ENCODE measurements around the gene MYL5. TPM values are rescaled to one million over a fixed set of nuclear protein-coding genes. Genes with fewer than 3 reads are reported as not detected.

Gene MYL5
- total RNA-seq, 4 donors from 2014 or later, result 5.2 to 32.8 (median 12.9) TPM

DNA sequence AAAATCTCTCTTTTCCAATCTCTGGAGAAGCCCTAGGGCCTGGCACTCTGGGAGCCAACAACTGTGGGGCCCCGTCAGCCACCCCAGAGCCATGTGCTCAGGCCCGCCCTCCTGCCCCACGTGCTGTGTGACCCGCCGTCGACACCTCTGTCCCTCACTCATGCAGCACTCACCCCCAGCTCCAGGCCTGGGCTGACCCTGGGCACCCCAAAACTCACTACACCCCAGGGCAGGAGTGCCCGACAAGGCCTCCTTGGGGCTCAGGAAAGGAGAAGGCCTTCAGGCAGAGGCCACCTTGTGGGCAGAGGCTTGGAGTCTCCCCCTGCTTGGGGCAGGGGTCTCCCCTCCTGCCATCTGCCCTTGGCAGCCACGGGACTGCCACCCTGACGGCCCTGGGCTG, 5.7 kb downstream of the MYL5 start:
- peaks cover 0 to 45% (median 16%) of the 10 kb centered on the region in 4 donors for H3K4me1 ChIP-seq
- H3K27ac ChIP-seq, result peak overlapping the region in 1 of 4 donors; percentile 60
- DNase-seq (ENCODE audit: low spot score in 2 of 2), result no peak

DNA sequence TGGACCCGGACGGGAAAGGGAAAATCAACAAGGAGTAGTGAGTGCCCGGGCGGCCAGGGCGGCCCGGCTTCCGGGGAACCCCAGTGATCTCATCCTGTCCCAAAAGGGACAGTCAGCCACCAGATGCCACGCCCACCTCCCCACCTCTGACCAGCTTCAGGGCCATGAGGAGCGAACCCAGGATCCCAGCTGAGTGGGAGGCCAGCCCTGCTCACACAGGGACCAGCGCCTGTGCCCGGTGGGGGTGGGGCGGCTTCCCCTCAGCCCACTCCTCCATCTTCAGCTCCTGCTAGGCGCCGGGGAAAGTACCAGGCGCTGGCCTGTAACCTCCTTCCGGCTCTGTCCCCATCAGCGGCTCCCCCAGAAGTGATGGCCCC, 6.2 kb downstream of the MYL5 start:
- peak overlapping the region in 1 of 4 donors; percentile 60 for H3K27ac ChIP-seq
- H3K9me3 ChIP-seq, result no peaks in the 10 kb centered on the region
- H3K4me3 ChIP-seq, result peak overlapping the region; percentile 29 to 60 (median 50)
- H3K4me1 ChIP-seq, result peaks cover 0 to 41% (median 11%) of the 10 kb centered on the region in 4 donors
- H3K27me3 ChIP-seq, result no peaks in the 10 kb centered on the region
- no peak for DNase-seq (ENCODE audit: low spot score in 2 of 2)
- WGBS, 2 donors, result 28 to 42% methylated on average over 7 to 17 of the region's 17 CpGs
- no peaks in the 10 kb centered on the region for H3K36me3 ChIP-seq
- no peak for TF ChIP-seq EP300 (IDR thresholded peaks at IDR 0.05)
- no peak for TF ChIP-seq POLR2A (IDR thresholded peaks at IDR 0.05)
- TF ChIP-seq, protein P1, sequence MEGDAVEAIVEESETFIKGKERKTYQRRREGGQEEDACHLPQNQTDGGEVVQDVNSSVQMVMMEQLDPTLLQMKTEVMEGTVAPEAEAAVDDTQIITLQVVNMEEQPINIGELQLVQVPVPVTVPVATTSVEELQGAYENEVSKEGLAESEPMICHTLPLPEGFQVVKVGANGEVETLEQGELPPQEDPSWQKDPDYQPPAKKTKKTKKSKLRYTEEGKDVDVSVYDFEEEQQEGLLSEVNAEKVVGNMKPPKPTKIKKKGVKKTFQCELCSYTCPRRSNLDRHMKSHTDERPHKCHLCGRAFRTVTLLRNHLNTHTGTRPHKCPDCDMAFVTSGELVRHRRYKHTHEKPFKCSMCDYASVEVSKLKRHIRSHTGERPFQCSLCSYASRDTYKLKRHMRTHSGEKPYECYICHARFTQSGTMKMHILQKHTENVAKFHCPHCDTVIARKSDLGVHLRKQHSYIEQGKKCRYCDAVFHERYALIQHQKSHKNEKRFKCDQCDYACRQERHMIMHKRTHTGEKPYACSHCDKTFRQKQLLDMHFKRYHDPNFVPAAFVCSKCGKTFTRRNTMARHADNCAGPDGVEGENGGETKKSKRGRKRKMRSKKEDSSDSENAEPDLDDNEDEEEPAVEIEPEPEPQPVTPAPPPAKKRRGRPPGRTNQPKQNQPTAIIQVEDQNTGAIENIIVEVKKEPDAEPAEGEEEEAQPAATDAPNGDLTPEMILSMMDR (IDR thresholded peaks at IDR 0.05), result no peak

More for the DNA sequence above, 5.7 kb downstream of the MYL5 start:
- WGBS, 2 donors, result 77 to 83% methylated on average over 7 to 9 of the region's 9 CpGs
- TF ChIP-seq POLR2A (IDR thresholded peaks at IDR 0.05) (no peak), EP300 (IDR thresholded peaks at IDR 0.05) (no peak)
- TF ChIP-seq, protein P1 (IDR thresholded peaks at IDR 0.05), result no peak
- Histone ChIP-seq H3K9me3 (no peaks in the 10 kb centered on the region), H3K4me3 (no peak overlapping the region), H3K27me3 (no peaks in the 10 kb centered on the region), H3K36me3 (no peaks in the 10 kb centered on the region)

DNA sequence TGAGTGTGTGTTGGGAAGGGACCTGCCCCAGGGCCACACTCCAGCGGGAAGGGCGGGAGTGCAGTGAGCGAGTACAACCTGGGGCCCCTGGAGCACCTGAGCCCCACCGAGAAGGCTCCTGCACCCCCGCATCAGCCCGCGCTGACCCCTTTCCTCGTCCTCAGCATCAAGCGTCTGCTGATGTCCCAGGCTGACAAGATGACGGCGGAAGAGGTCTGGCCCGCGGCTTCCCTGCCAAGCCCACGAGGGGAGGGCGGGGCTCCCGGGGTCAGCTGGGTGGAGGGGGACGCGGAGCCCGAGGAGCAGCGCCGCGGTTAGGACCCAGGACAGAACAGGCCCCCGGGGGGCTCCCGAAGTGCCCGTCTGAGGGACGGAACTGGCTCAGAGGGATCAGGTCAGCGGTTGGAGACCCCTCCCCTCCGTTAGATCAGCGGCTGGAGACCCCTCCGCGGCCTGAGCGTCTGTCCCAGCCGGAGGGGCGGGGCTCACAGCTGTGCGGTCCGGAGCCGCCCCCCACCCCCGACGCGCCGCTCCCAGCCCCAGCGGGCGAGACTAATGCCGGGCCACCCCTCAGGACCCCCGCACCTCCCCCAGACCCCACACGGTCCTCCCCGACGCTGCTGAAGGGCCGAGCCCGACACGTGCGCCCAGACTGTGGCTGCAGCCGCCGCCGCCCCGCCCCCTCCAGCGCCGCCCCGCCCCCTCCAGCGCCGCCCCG, 6.7 kb downstream of the MYL5 start:
- peaks cover 0 to 35% (median 10%) of the 10 kb centered on the region in 4 donors for H3K4me1 ChIP-seq
- no peaks in the 10 kb centered on the region for H3K36me3 ChIP-seq
- DNase-seq (ENCODE audit: low spot score in 2 of 2), result no peak
- TF ChIP-seq EP300 (IDR thresholded peaks at IDR 0.05) (no peak), POLR2A (IDR thresholded peaks at IDR 0.05) (no peak)
- TF ChIP-seq, protein P1 (IDR thresholded peaks at IDR 0.05), result no peak
- peak overlapping the region in 3 of 4 donors; percentile 26 to 60 (median 44) for H3K27ac ChIP-seq
- 0 to 3% methylated on average over 1 to 13 of the region's 62 CpGs for WGBS, 2 donors
- no peaks in the 10 kb centered on the region for H3K9me3 ChIP-seq
- H3K27me3 ChIP-seq, result no peaks in the 10 kb centered on the region
- peak overlapping the region; percentile 29 to 60 (median 50) for H3K4me3 ChIP-seq

DNA sequence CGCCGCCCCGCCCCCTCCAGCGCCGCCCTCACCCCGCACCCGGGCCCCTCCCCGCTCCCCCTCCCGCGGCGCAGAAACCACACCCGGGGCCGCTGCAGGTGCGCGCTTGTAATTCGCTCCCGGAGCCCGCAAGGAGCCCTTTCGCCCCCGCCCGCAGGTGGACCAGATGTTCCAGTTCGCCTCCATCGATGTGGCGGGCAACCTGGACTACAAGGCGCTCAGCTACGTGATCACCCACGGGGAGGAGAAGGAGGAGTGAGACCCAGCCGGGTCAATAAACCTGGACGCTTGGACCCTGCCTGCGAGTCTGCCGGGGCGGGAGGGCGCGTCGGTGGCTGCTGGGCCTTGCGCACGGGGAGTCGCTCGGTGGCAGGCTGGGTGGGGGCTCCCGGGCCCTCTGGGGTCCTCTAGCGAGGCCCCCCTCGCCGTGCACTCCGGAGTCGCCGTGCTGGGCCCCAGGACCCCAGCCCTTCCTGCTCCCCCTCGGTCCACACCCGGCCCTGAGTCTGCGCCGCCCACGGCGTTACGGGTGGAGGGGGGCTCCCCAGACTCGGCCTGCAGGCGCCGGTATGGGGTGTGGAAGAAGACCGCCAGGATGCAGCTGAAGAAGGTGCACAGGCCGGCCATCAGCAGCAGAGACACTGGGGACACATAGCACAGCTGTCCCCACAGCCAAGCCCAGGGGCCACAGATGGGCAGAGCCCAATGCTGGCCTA, 7.6 kb downstream of the MYL5 start:
- TF ChIP-seq EP300 (IDR thresholded peaks at IDR 0.05) (no peak), POLR2A (IDR thresholded peaks at IDR 0.05) (no peak)
- TF ChIP-seq, protein P1 (IDR thresholded peaks at IDR 0.05), result no peak
- no peak for DNase-seq (ENCODE audit: low spot score in 2 of 2)
- Histone ChIP-seq H3K9me3 (no peaks in the 10 kb centered on the region), H3K27me3 (no peaks in the 10 kb centered on the region), H3K4me3 (no peak overlapping the region), H3K27ac (no peak overlapping the region), H3K36me3 (no peaks in the 10 kb centered on the region), H3K4me1 (peaks cover 0 to 39% (median 11%) of the 10 kb centered on the region in 4 donors)
- 56 to 77% methylated on average over 23 to 53 of the region's 58 CpGs for WGBS, 2 donors

Measured in tibial nerve (tissue), 4 donors.